ENCODE measurements around the gene SHC2. TPM values are rescaled to one million over a fixed set of nuclear protein-coding genes. Genes with fewer than 3 reads are reported as not detected.

SHC2 gene
- total and polyA plus RNA-seq, 11 donors = 6.7 to 35.8 (median 14.6) TPM

- ATAC-seq (peak; percentile 90 to 95 (median 92)), DNase-seq (peak; percentile 78 to 95 (median 81))
- peaks cover 0 to 10% (median 8%) of the 10 kb centered on the region in 9 donors for H3K36me3 ChIP-seq
- no peaks in the 10 kb centered on the region for H3K27me3 ChIP-seq
- peak in 1 of 2 donors; percentile 33 for TF ChIP-seq POLR2A (IDR thresholded peaks at IDR 0.05)
- TF ChIP-seq CTCF (IDR thresholded peaks at IDR 0.05) = no peak
- H3K4me3 ChIP-seq = peak within 1 kb of the TSS; percentile 70 to 100 (median 90)
- peak within 1 kb of the TSS; percentile 83 to 99 (median 94) for H3K27ac ChIP-seq
- intact Hi-C loops (cut with DNase I) = loop anchor here in 1 of 10 donors (2.0 kb wide), 1 partner anchor 19 kb away; no protein-coding TSS in a partner anchor
- WGBS, 4 donors = 0 to 5% (median 1%) methylated on average over 15 to 81 of the region's 81 CpGs
- H3K9me3 ChIP-seq = no peaks in the 10 kb centered on the region
- peaks cover 6 to 45% (median 26%) of the 10 kb centered on the region in 12 donors for H3K4me1 ChIP-seq
Observed at GRCh38 chr19:507286-508203, 46.7 kb upstream of the SHC2 start, which contains the start of gene TPGS1. TPGS1 (plus strand) TSS chr19:507497; CDS start chr19:507507, 10 bp downstream.

- Histone ChIP-seq H3K4me3 (peak overlapping the region; percentile 70 to 100 (median 90)), H3K9me3 (no peaks in the 10 kb centered on the region), H3K27ac (peak overlapping the region; percentile 83 to 99 (median 94)), H3K27me3 (no peaks in the 10 kb centered on the region), H3K4me1 (peaks cover 6 to 39% (median 26%) of the 10 kb centered on the region in 12 donors), H3K36me3 (peaks cover 0 to 10% (median 8%) of the 10 kb centered on the region in 9 donors)
- intact Hi-C loops (cut with DNase I) = loop anchor here in 1 of 10 donors (2.0 kb wide), 1 partner anchor 18 kb away; no protein-coding TSS in a partner anchor
- DNase-seq = peak; percentile 97 to 99 (median 99)
- ATAC-seq = peak; percentile 89 to 93 (median 91)
- 5 to 8% (median 6%) methylated on average over 34 to 48 of the region's 48 CpGs for WGBS, 4 donors
- peak; percentile 89 to 100 (median 96) for TF ChIP-seq CTCF (IDR thresholded peaks at IDR 0.05)
- TF ChIP-seq POLR2A (IDR thresholded peaks at IDR 0.05) = peak in 1 of 2 donors; percentile 31
Observed at GRCh38 chr19:506404-507285, 45.8 kb upstream of the SHC2 start.

GRCh38 chr19:504616-505015 is 43.8 kb upstream of the SHC2 start:
- Histone ChIP-seq H3K36me3 (peaks cover 0 to 7% (median 6%) of the 10 kb centered on the region in 9 donors), H3K9me3 (no peaks in the 10 kb centered on the region), H3K4me1 (peaks cover 3 to 22% (median 16%) of the 10 kb centered on the region in 12 donors), H3K27me3 (peaks cover 0 to 16% (median 0%) of the 10 kb centered on the region in 9 donors), H3K27ac (no peak overlapping the region), H3K4me3 (no peak overlapping the region)
- DNase-seq (peak in 1 of 5 donors; percentile 19), ATAC-seq (no peak)
- intact Hi-C loops (cut with DNase I) = no loop called here
- WGBS, 4 donors = 88 to 90% (median 90%) methylated on average over 14 of the region's 14 CpGs
- TF ChIP-seq POLR2A (IDR thresholded peaks at IDR 0.05) (no peak), CTCF (IDR thresholded peaks at IDR 0.05) (no peak)
